Liver (tissue), 9 donors: Measurements from ENCODE around the gene SMIM35. TPM values are rescaled to one million over a fixed set of nuclear protein-coding genes. Genes with fewer than 3 reads are reported as not detected.

Experiments used
- DNase-seq: peaks from one replicate; pipeline ENCODE4 v3.0.0-alpha.2; 2017; ENCODE audit warnings: low spot score
- H3K27ac ChIP-seq, 2 donors: one replicate each; pipeline ENCODE4 v1.7.0; 2013; ENCODE audit warnings: inconsistent platforms in 2 of 2, low read length in 2 of 2, control low read depth in 1 of 2, low read depth in 1 of 2, mild to moderate bottlenecking in 1 of 2
- H3K27me3 ChIP-seq, 4 donors: one replicate each; pipeline versions ENCODE4 v1.6.1 to v1.7.0; 2013; ENCODE audit warnings: low read length in 3 of 4, inconsistent platforms in 1 of 4, mild to moderate bottlenecking in 1 of 4, moderate library complexity in 1 of 4; ENCODE audit not compliant: control insufficient read depth in 4 of 4, insufficient read depth in 4 of 4
- H3K36me3 ChIP-seq, 4 donors: one replicate each; pipeline versions ENCODE4 v1.6.1 to v1.7.0; 2013; ENCODE audit warnings: low read length in 3 of 4, mild to moderate bottlenecking in 3 of 4, low read depth in 1 of 4, moderate library complexity in 1 of 4; ENCODE audit not compliant: control insufficient read depth in 4 of 4, insufficient read depth in 3 of 4
- H3K4me1 ChIP-seq, 4 donors: one replicate each; pipeline versions ENCODE4 v1.6.1 to v1.7.0; 2013; ENCODE audit warnings: low read length in 3 of 4, mild to moderate bottlenecking in 3 of 4, moderate library complexity in 1 of 4; ENCODE audit not compliant: control insufficient read depth in 4 of 4, insufficient read depth in 4 of 4
- H3K4me3 ChIP-seq, 3 donors: one replicate each; pipeline versions ENCODE4 v1.6.1 to v1.7.0; 2013; ENCODE audit warnings: low read length in 3 of 3, control low read depth in 1 of 3, low read depth in 1 of 3, mild to moderate bottlenecking in 1 of 3
- H3K9ac ChIP-seq, 2 donors: one replicate each; pipeline ENCODE4 v1.7.0; 2013; ENCODE audit warnings: low read length in 2 of 2, mild to moderate bottlenecking in 2 of 2, moderate library complexity in 2 of 2, control low read depth in 1 of 2, low read depth in 1 of 2
- H3K9me3 ChIP-seq, 4 donors: one replicate each; pipeline versions ENCODE4 v1.6.1 to v1.7.0; 2013; ENCODE audit warnings: low read length in 3 of 4; ENCODE audit not compliant: control insufficient read depth in 4 of 4
- ATF3 ChIP-seq: IDR thresholded peaks from 2 replicates; pipeline ENCODE4 v1.6.1; 2016; ENCODE audit warnings: antibody characterized with exemption
- FOXA1 ChIP-seq: IDR thresholded peaks from 2 replicates; pipeline ENCODE4 v1.6.1; 2016; ENCODE audit warnings: antibody characterized with exemption
- FOXA2 ChIP-seq: IDR thresholded peaks from 2 replicates; pipeline ENCODE4 v1.6.1; 2016; ENCODE audit warnings: antibody characterized with exemption
- GABPA ChIP-seq, 2 donors: IDR thresholded peaks in 1 of 2; conservative IDR thresholded peaks in 1 of 2; 2 replicates each; pipeline ENCODE4 v1.6.1; 2016; ENCODE audit warnings: antibody characterized with exemption in 2 of 2, mild to moderate bottlenecking in 1 of 2, moderate library complexity in 1 of 2
- HNF4A ChIP-seq, 2 donors: conservative IDR thresholded peaks; 2 replicates each; pipeline ENCODE4 v1.6.1; 2016; ENCODE audit warnings: antibody characterized with exemption in 2 of 2, mild to moderate bottlenecking in 2 of 2
- HNF4G ChIP-seq: IDR thresholded peaks from 2 replicates; pipeline ENCODE4 v1.6.1; 2016; ENCODE audit warnings: antibody characterized with exemption
- JUND ChIP-seq, 2 donors: IDR thresholded peaks; 2 replicates each; pipeline ENCODE4 v1.6.1; 2016; ENCODE audit warnings: antibody characterized with exemption in 2 of 2
- MAX ChIP-seq: IDR thresholded peaks from 2 replicates; pipeline ENCODE4 v1.6.1; 2016; ENCODE audit warnings: antibody characterized with exemption
- NR2F2 ChIP-seq: IDR thresholded peaks from 2 replicates; pipeline ENCODE4 v1.6.1; 2016; ENCODE audit warnings: antibody characterized with exemption
- RAD21 ChIP-seq, 2 donors: IDR thresholded peaks; 2 replicates each; pipeline ENCODE4 v1.6.1; 2016; ENCODE audit warnings: antibody characterized with exemption in 2 of 2, mild to moderate bottlenecking in 2 of 2
- SP1 ChIP-seq: IDR thresholded peaks from 2 replicates; pipeline ENCODE4 v1.6.1; 2018; ENCODE audit warnings: antibody characterized with exemption, mild to moderate bottlenecking
- TAF1 ChIP-seq: conservative IDR thresholded peaks from 2 replicates; pipeline ENCODE4 v1.6.1; 2016; ENCODE audit warnings: antibody characterized with exemption, mild to moderate bottlenecking
- YY1 ChIP-seq: IDR thresholded peaks from 2 replicates; pipeline ENCODE4 v1.6.1; 2016; ENCODE audit warnings: antibody characterized with exemption, mild to moderate bottlenecking
- ZBTB33 ChIP-seq: IDR thresholded peaks from 2 replicates; pipeline ENCODE4 v1.6.1; 2016; ENCODE audit warnings: antibody characterized with exemption
- WGBS: extraction: QIAGEN DNeasy Blood & Tissue Kit; methylation state at CpG from one replicate; pipeline ENCODE4 v1.1.7; 2013; 5-methylcytosine and 5-hydroxymethylcytosine counted together
- polyA plus RNA-seq, 2 donors: library from polyadenylated mRNA; stranded (reverse) in 1 of 2; unstranded in 1 of 2; fragments of 200-250 nt in 1 of 2; fragments of >200 nt in 1 of 2; fragmentation: Nextera tagmentation in 1 of 2; extraction: Ambion mirVana in 1 of 2; gene quantifications; one replicate each; pipeline versions ENCODE4 v1.2.1 to v1.2.3, GENCODE V29; 2013 to 2015
- total RNA-seq, 2 donors: library from RNA; depleted of rRNA; stranded (reverse); fragments of >200 nt; gene quantifications; one replicate each; pipeline ENCODE4 v1.2.3, GENCODE V29; 2014
- TF ChIP-seq, protein P1 (sequence below): IDR thresholded peaks from 2 replicates; pipeline ENCODE4 v1.6.1; 2016; ENCODE audit warnings: antibody characterized with exemption, mild to moderate bottlenecking
- TF ChIP-seq, protein P2 (sequence below): fragments of 150-350 bp; IDR thresholded peaks from 2 replicates; pipeline ENCODE4 v1.5.1; 2017; ENCODE audit warnings: improper control_type of control experiment, low read depth, low read length; ENCODE audit not compliant: missing input control
- donor health status: healthy.
- donor health status: healthy.
- donor health status: healthy.
- donor health status: healthy.
- donor health status: healthy.

Gene SMIM35
- total and polyA plus RNA-seq, 4 donors = 0.07 TPM; not detected in 3

- WGBS = 53% methylated on average over 2 of the region's 2 CpGs
- Histone ChIP-seq H3K4me3 (no peak overlapping the region), H3K9ac (no peak overlapping the region), H3K36me3 (no peaks in the 10 kb centered on the region), H3K27ac (no peak overlapping the region), H3K27me3 (no peaks in the 10 kb centered on the region), H3K4me1 (peaks cover 0 to 4% (median 0%) of the 10 kb centered on the region in 4 donors), H3K9me3 (no peaks in the 10 kb centered on the region)
- TF ChIP-seq GABPA (IDR thresholded peaks at IDR 0.05 in 1 of 2, conservative IDR thresholded peaks at IDR 0.05 in 1 of 2) = no peak
- no peak for TF ChIP-seq ATF3
- TF ChIP-seq RAD21 (IDR thresholded peaks at IDR 0.05) = no peak
- TF ChIP-seq NR2F2 = no peak
- TF ChIP-seq ZBTB33 = no peak
- TF ChIP-seq, protein P1, sequence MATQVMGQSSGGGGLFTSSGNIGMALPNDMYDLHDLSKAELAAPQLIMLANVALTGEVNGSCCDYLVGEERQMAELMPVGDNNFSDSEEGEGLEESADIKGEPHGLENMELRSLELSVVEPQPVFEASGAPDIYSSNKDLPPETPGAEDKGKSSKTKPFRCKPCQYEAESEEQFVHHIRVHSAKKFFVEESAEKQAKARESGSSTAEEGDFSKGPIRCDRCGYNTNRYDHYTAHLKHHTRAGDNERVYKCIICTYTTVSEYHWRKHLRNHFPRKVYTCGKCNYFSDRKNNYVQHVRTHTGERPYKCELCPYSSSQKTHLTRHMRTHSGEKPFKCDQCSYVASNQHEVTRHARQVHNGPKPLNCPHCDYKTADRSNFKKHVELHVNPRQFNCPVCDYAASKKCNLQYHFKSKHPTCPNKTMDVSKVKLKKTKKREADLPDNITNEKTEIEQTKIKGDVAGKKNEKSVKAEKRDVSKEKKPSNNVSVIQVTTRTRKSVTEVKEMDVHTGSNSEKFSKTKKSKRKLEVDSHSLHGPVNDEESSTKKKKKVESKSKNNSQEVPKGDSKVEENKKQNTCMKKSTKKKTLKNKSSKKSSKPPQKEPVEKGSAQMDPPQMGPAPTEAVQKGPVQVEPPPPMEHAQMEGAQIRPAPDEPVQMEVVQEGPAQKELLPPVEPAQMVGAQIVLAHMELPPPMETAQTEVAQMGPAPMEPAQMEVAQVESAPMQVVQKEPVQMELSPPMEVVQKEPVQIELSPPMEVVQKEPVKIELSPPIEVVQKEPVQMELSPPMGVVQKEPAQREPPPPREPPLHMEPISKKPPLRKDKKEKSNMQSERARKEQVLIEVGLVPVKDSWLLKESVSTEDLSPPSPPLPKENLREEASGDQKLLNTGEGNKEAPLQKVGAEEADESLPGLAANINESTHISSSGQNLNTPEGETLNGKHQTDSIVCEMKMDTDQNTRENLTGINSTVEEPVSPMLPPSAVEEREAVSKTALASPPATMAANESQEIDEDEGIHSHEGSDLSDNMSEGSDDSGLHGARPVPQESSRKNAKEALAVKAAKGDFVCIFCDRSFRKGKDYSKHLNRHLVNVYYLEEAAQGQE = no peak
- TF ChIP-seq JUND (IDR thresholded peaks at IDR 0.05) = peak in 1 of 2 donors; percentile 22
- TF ChIP-seq HNF4G = no peak
- peak; percentile 57 to 76 for TF ChIP-seq HNF4A (conservative IDR thresholded peaks at IDR 0.05)
- TF ChIP-seq MAX = no peak
- no peak for TF ChIP-seq TAF1
- no peak for TF ChIP-seq FOXA1
- TF ChIP-seq, protein P2, sequence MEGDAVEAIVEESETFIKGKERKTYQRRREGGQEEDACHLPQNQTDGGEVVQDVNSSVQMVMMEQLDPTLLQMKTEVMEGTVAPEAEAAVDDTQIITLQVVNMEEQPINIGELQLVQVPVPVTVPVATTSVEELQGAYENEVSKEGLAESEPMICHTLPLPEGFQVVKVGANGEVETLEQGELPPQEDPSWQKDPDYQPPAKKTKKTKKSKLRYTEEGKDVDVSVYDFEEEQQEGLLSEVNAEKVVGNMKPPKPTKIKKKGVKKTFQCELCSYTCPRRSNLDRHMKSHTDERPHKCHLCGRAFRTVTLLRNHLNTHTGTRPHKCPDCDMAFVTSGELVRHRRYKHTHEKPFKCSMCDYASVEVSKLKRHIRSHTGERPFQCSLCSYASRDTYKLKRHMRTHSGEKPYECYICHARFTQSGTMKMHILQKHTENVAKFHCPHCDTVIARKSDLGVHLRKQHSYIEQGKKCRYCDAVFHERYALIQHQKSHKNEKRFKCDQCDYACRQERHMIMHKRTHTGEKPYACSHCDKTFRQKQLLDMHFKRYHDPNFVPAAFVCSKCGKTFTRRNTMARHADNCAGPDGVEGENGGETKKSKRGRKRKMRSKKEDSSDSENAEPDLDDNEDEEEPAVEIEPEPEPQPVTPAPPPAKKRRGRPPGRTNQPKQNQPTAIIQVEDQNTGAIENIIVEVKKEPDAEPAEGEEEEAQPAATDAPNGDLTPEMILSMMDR = no peak
- DNase-seq = no peak
Observed at GRCh38 chr11:117992620-117993019, 94.1 kb downstream of the SMIM35 start.

DNA sequence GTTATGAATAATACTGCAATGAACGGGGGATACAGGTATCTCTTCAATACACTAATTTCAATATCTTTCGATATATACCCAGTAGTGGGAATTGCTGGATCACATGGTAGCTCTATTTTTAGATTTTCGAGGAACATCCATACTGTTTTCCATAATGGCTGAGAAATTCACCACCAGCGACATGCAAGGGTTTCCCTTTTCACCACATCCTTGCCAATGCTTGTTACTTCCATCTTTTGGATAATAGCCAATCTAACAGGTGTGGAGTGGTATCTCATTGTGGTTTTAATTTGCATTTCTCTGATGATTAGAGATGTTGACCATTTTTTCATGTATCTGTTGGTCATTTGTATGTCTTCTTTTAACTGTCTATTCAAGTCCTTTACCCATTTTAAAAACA is 94.6 kb downstream of the SMIM35 start:
- no peaks in the 10 kb centered on the region for H3K36me3 ChIP-seq
- H3K4me3 ChIP-seq = no peak overlapping the region
- no peak overlapping the region for H3K27ac ChIP-seq
- WGBS = 88% methylated on average over 4 of the region's 4 CpGs
- DNase-seq = no peak
- H3K9ac ChIP-seq = no peak overlapping the region
- no peaks in the 10 kb centered on the region for H3K9me3 ChIP-seq
- peaks cover 0 to 4% (median 0%) of the 10 kb centered on the region in 4 donors for H3K4me1 ChIP-seq
- H3K27me3 ChIP-seq = no peaks in the 10 kb centered on the region
- TF ChIP-seq HNF4G = no peak
- no peak for TF ChIP-seq HNF4A (conservative IDR thresholded peaks at IDR 0.05)
- no peak for TF ChIP-seq FOXA1
- no peak for TF ChIP-seq SP1
- no peak for TF ChIP-seq RAD21 (IDR thresholded peaks at IDR 0.05)
- TF ChIP-seq ATF3 = no peak
- no peak for TF ChIP-seq TAF1
- TF ChIP-seq ZBTB33 = no peak
- no peak for TF ChIP-seq YY1
- TF ChIP-seq FOXA2 = no peak
- no peak for TF ChIP-seq MAX
- no peak for TF ChIP-seq JUND (IDR thresholded peaks at IDR 0.05)
- TF ChIP-seq, protein P2 = no peak
